Prostate gland (tissue), 2 donors: ENCODE results near the gene EDN2. TPM values are rescaled to one million over a fixed set of nuclear protein-coding genes. Genes with fewer than 3 reads are reported as not detected.

Experiments
- DNase-seq: peaks from one replicate; pipeline ENCODE4 v3.0.0-alpha.2; 2019; ENCODE audit warnings: low spot score
- H3K27ac ChIP-seq, 2 donors: fragments of 200-600 bp; sonication (generic); 2 replicates each; pipeline ENCODE4 v1.5.1; 2017 to 2019
- H3K27me3 ChIP-seq: fragments of 200-600 bp; sonication (generic); replicated peaks from 2 replicates; pipeline ENCODE4 v1.5.1; 2019; ENCODE audit not compliant: insufficient read depth
- H3K36me3 ChIP-seq, 2 donors: fragments of 200-600 bp; sonication (generic); 1 replicate in 1 of 2; 2 replicates in 1 of 2; pipeline versions ENCODE4 v1.5.1 to v1.8.1; 2017 to 2019
- H3K4me1 ChIP-seq: fragments of 200-600 bp; sonication (generic); replicated peaks from 2 replicates; pipeline ENCODE4 v1.5.1; 2019
- H3K4me3 ChIP-seq, 2 donors: fragments of 200-600 bp; sonication (generic); 2 replicates each; pipeline ENCODE4 v1.5.1; 2017 to 2019
- H3K9me3 ChIP-seq: fragments of 200-600 bp; sonication (generic); 2 replicates; pipeline ENCODE4 v1.5.1; 2017
- POLR2A ChIP-seq: fragments of 450-650 bp; IDR thresholded peaks from one replicate; pipeline ENCODE4 v1.6.1; 2016; ENCODE audit warnings: antibody characterized with exemption, mild to moderate bottlenecking
- POLR2AphosphoS5 ChIP-seq: sonication (generic); formaldehyde crosslinking; IDR thresholded peaks from one replicate; pipeline ENCODE4 v1.6.1; 2017; ENCODE audit warnings: antibody characterized with exemption
- WGBS: methylation state at CpG from one replicate; pipeline ENCODE4 v1.1.5; 2018; 5-methylcytosine and 5-hydroxymethylcytosine counted together
- intact Hi-C: fragments of 100-400 bp; cut with DNase I; formaldehyde crosslinking; loops from one replicate; pipeline ENCODE4 v1.14.2; 2022
- total RNA-seq, 2 donors: library from RNA; depleted of rRNA; stranded (reverse); fragments of >200 nt; gene quantifications; one replicate each; pipeline ENCODE4 v1.1.0, GENCODE V29; 2016
- TF ChIP-seq, protein P1 (sequence below), 4 experiments: fragments of 200-600 bp in 2 of 4; fragments of 450-650 bp in 2 of 4; sonication (generic) in 2 of 4; IDR thresholded peaks; 1 replicate in 3 of 4; 2 replicates in 1 of 4; pipeline ENCODE4 v1.5.1; 2016 to 2019; ENCODE audit warnings: antibody characterized with exemption in 4 of 4, mild to moderate bottlenecking in 2 of 4, moderate library complexity in 2 of 4

EDN2 gene
- total RNA-seq, 2 donors from 2014 or later = 2.6 to 12.6 TPM

DNA sequence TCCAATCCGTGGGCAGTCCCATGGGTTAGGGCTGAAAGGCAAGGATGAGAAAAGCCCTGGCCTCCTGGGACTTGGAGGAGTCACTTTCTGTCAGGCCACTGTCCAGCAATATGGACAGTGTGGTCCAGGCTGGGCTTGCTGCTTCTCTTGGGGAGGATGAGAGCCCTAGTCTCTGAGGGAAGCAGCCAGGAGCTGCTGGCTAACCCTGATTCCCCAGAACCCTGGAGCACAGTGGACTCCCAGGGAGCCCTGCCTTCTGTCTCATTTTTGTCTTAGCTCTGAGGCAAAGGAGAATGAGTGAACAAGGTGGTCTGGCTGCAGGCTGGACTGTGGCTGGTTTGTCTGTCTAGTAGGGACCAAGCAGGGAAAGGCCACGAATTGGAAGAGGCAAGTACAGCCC is 23.8 kb upstream of the EDN2 start:
- intact Hi-C loops = no loop called here
- no peaks in the 10 kb centered on the region for H3K36me3 ChIP-seq
- DNase-seq = no peak
- no peak overlapping the region for H3K27ac ChIP-seq
- no peak for TF ChIP-seq POLR2A
- TF ChIP-seq, protein P1, sequence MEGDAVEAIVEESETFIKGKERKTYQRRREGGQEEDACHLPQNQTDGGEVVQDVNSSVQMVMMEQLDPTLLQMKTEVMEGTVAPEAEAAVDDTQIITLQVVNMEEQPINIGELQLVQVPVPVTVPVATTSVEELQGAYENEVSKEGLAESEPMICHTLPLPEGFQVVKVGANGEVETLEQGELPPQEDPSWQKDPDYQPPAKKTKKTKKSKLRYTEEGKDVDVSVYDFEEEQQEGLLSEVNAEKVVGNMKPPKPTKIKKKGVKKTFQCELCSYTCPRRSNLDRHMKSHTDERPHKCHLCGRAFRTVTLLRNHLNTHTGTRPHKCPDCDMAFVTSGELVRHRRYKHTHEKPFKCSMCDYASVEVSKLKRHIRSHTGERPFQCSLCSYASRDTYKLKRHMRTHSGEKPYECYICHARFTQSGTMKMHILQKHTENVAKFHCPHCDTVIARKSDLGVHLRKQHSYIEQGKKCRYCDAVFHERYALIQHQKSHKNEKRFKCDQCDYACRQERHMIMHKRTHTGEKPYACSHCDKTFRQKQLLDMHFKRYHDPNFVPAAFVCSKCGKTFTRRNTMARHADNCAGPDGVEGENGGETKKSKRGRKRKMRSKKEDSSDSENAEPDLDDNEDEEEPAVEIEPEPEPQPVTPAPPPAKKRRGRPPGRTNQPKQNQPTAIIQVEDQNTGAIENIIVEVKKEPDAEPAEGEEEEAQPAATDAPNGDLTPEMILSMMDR (IDR thresholded peaks at IDR 0.05) = no peak
- no peak for TF ChIP-seq POLR2AphosphoS5
- H3K4me3 ChIP-seq = no peak overlapping the region
- H3K9me3 ChIP-seq = no peaks in the 10 kb centered on the region
- no peaks in the 10 kb centered on the region for H3K4me1 ChIP-seq
- WGBS = 100% methylated on average over 1 of the region's 2 CpGs
- H3K27me3 ChIP-seq = no peaks in the 10 kb centered on the region

DNA sequence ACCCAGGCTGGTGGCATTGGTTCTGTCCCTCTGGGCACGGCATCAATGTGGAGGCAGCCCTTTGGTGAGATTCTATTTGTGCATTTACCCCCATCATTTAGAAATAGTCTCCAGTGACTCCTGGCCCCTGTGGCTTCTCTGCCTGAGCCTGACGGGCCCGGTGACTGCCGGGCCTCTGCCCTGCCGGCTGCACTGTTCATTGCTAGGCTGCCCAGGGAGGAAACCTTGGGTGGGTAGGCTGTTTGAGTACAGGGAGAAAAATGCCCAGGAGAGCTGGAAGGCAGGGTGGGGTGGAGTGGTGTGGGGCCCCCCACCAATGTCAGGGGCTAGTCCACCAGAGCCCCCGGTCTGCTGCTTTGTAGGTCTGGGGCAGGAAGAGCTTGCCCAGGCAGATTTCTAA is 23.4 kb upstream of the EDN2 start:
- no peaks in the 10 kb centered on the region for H3K27me3 ChIP-seq
- no peak overlapping the region for H3K4me3 ChIP-seq
- WGBS = 90% methylated on average over 6 of the region's 6 CpGs
- no peaks in the 10 kb centered on the region for H3K9me3 ChIP-seq
- TF ChIP-seq POLR2A = no peak
- TF ChIP-seq, protein P1 (IDR thresholded peaks at IDR 0.05) = no peak
- no peak for TF ChIP-seq POLR2AphosphoS5
- H3K27ac ChIP-seq = no peak overlapping the region
- intact Hi-C loops = no loop called here
- H3K36me3 ChIP-seq = no peaks in the 10 kb centered on the region
- no peaks in the 10 kb centered on the region for H3K4me1 ChIP-seq
- no peak for DNase-seq

DNA sequence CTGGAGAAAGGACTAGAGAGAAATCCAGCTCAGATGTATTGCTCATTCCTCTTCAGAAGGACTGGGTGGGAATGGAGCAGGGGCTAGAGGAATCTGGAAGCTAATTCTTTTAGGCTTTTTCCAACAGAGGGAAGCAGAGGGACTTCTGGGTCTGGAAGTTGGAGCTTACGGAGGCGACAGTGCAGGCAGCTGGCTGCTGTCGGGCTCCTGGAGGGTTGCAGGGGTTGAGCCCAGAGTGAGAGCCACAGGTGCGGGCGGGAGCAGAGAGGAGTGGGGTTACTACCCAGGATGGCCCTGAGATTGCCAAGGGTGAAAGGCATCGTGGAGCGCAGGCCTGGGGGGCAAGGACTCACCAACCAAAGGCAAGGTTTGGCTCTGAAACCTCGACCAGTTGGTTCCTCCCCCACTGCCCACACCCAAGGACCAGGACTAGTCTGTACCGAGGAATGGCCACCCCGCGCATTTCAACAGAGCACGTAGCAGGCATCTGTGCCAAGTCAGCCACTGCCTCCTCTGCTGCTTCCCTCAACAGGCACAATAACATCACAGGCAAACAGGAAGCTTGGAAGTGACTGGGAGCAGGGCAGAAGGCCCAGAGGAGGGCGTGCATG is 22.7 kb upstream of the EDN2 start:
- Histone ChIP-seq H3K27ac (no peak overlapping the region), H3K36me3 (no peaks in the 10 kb centered on the region), H3K4me3 (no peak overlapping the region), H3K9me3 (no peaks in the 10 kb centered on the region), H3K4me1 (no peaks in the 10 kb centered on the region), H3K27me3 (no peaks in the 10 kb centered on the region)
- 87% methylated on average over 13 of the region's 13 CpGs for WGBS
- TF ChIP-seq POLR2AphosphoS5 = no peak
- TF ChIP-seq, protein P1 (IDR thresholded peaks at IDR 0.05) = no peak
- no peak for TF ChIP-seq POLR2A
- no peak for DNase-seq
- intact Hi-C loops = no loop called here

DNA sequence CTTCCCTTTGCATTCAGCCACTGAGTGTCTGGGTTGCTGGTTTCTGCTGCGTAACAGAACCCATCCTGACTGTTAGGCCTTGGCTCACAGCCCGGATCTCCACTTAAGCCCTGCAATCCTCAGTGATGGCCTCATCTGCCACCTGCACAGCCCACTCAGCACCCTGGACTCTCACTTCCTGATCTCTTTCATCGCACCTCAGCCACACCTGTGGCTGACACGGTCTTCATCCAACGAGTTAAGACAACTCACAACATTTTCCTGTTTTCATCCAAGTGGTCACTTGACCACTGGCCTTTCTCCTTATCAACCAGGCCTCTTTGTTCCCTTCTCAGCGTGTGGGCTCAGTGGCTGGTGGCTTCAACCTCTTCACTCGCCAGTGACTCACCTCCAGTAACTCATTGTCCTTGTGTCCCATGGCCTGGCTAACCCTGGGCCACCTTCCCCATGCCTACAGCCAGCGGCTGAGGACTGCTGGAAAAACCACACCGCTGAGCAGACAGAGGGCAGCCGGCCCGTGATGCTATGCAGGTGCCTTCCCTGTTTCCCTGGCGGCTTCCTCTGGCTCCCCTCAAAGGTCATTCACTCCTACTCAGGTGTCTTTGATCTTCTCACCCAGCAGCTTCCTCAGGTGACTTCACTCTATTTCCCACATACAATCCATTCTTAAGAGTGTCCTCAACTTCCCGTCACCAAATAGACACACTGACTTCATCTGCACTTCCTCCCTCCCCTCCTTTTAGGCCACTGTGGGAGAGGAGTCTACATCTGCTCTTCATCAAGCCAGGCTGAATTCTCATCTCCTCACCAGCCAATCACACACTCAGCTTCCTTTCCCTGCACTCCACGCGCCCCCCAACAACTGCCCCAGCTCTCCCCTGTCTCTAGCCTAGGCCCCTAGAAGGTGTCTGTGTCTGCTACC is 19.9 kb upstream of the EDN2 start:
- no peak overlapping the region for H3K27ac ChIP-seq
- no peaks in the 10 kb centered on the region for H3K27me3 ChIP-seq
- H3K4me1 ChIP-seq = peaks cover 19% of the 10 kb centered on the region
- TF ChIP-seq POLR2A (no peak), POLR2AphosphoS5 (no peak)
- TF ChIP-seq, protein P1 (IDR thresholded peaks at IDR 0.05) = no peak
- 92% methylated on average over 15 of the region's 15 CpGs for WGBS
- no peaks in the 10 kb centered on the region for H3K36me3 ChIP-seq
- H3K4me3 ChIP-seq = no peak overlapping the region
- intact Hi-C loops = no loop called here
- no peak for DNase-seq
- H3K9me3 ChIP-seq = no peaks in the 10 kb centered on the region
